GM23338 (cell line): Measurements from ENCODE around the gene NUP42. TPM values are rescaled to one million over a fixed set of nuclear protein-coding genes. Genes with fewer than 3 reads are reported as not detected.

Source experiments
- ATAC-seq: fragments of 200-7000 bp; cut with Tn5 transposase; 3 replicates; pipeline ENCODE4 v1.9.1; 2020
- DNase-seq: peaks from one replicate; pipeline ENCODE4 v3.0.0-alpha.2; 2015; ENCODE audit warnings: low spot score
- H2AFZ ChIP-seq: fragments of 200-600 bp; sonication (generic); 2 replicates; pipeline ENCODE4 v1.8.0; 2016; ENCODE audit warnings: antibody characterized with exemption, mild to moderate bottlenecking, moderate library complexity
- H3F3A ChIP-seq: fragments of 200-600 bp; sonication (generic); replicated peaks from 2 replicates; pipeline ENCODE4 v1.8.0; 2017; ENCODE audit warnings: antibody characterized with exemption, mixed run types, low read depth
- H3K27ac ChIP-seq: fragments of 200-600 bp; sonication (generic); 2 replicates; pipeline ENCODE4 v1.6.1; 2016; ENCODE audit warnings: low read depth
- H3K27me3 ChIP-seq: fragments of 200-600 bp; sonication (generic); 2 replicates; pipeline ENCODE4 v1.8.0; 2016; ENCODE audit warnings: mild to moderate bottlenecking, mixed run types, moderate library complexity; ENCODE audit not compliant: insufficient read depth
- H3K36me3 ChIP-seq: fragments of 200-600 bp; sonication (generic); 2 replicates; pipeline ENCODE4 v1.8.0; 2016; ENCODE audit warnings: mild to moderate bottlenecking; ENCODE audit not compliant: insufficient read depth
- H3K4me1 ChIP-seq: fragments of 200-600 bp; sonication (generic); 2 replicates; pipeline ENCODE4 v1.8.0; 2016; ENCODE audit warnings: mild to moderate bottlenecking, moderate library complexity; ENCODE audit not compliant: insufficient read depth
- H3K4me2 ChIP-seq: fragments of 200-600 bp; sonication (generic); 2 replicates; pipeline ENCODE4 v1.7.1; 2017; ENCODE audit warnings: mixed run types
- H3K4me3 ChIP-seq: fragments of 200-600 bp; sonication (generic); 2 replicates; pipeline ENCODE4 v1.6.1; 2016; ENCODE audit warnings: mixed run types
- H3K79me2 ChIP-seq: fragments of 200-600 bp; sonication (generic); replicated peaks from 2 replicates; pipeline ENCODE4 v1.8.0; 2017; ENCODE audit warnings: mild to moderate bottlenecking; ENCODE audit not compliant: insufficient read depth
- H3K9me2 ChIP-seq: fragments of 200-600 bp; sonication (generic); 2 replicates; pipeline ENCODE4 v1.8.0; 2017; ENCODE audit not compliant: insufficient read depth
- H4K20me1 ChIP-seq: fragments of 200-600 bp; sonication (generic); replicated peaks from 2 replicates; pipeline ENCODE4 v1.8.0; 2017; ENCODE audit warnings: mild to moderate bottlenecking; ENCODE audit not compliant: insufficient read depth
- H3K27ac Mint-ChIP-seq: 2 replicates; pipeline ENCODE4 v1.8.0; 2020; ENCODE audit warnings: inconsistent platforms, mild to moderate bottlenecking, moderate library complexity, mixed read lengths
- H3K27me3 Mint-ChIP-seq: 3 replicates; pipeline ENCODE4 v1.8.0; 2022; ENCODE audit warnings: low read depth, mild to moderate bottlenecking, moderate library complexity, mixed read lengths, inconsistent platforms; ENCODE audit not compliant: insufficient read depth, poor library complexity
- H3K36me3 Mint-ChIP-seq: 3 replicates; pipeline ENCODE4 v1.8.0; 2021; ENCODE audit warnings: low read depth, mild to moderate bottlenecking, inconsistent platforms, moderate library complexity, mixed read lengths
- H3K4me1 Mint-ChIP-seq: 3 replicates; pipeline ENCODE4 v1.8.0; 2020; ENCODE audit warnings: mild to moderate bottlenecking, inconsistent platforms, mixed read lengths
- H3K4me3 Mint-ChIP-seq: 3 replicates; pipeline ENCODE4 v1.8.0; 2021; ENCODE audit warnings: moderate library complexity, mild to moderate bottlenecking, inconsistent platforms, mixed read lengths
- H3K9me3 Mint-ChIP-seq: 3 replicates; pipeline ENCODE4 v1.8.0; 2020; ENCODE audit warnings: moderate library complexity, mild to moderate bottlenecking, inconsistent platforms, mixed read lengths
- CREB1 ChIP-seq: fragments of 250-450 bp; sonication (Bioruptor Pico); IDR thresholded peaks from 2 replicates; pipeline ENCODE4 v1.5.0; 2020; ENCODE audit warnings: low read depth, mild to moderate bottlenecking, moderate library complexity
- CTCF ChIP-seq, 2 experiments: fragments of 200-600 bp in 1 of 2; sonication (generic) in 1 of 2; conservative IDR thresholded peaks; 2 replicates each; pipeline versions ENCODE4 v1.5.1 to v1.6.1; 2016 to 2017; ENCODE audit warnings: antibody characterized with exemption in 2 of 2, low read depth in 2 of 2, mild to moderate bottlenecking in 2 of 2, moderate library complexity in 1 of 2
- ETS1 ChIP-seq: IDR thresholded peaks from 2 replicates; pipeline ENCODE4 v1.6.1; 2016; ENCODE audit warnings: antibody characterized with exemption
- EZH2 ChIP-seq: fragments of 200-600 bp; sonication (generic); IDR thresholded peaks from one replicate; pipeline ENCODE4 v1.8.0; 2017; ENCODE audit warnings: antibody characterized with exemption, mild to moderate bottlenecking, low read depth; ENCODE audit not compliant: unreplicated experiment
- EZH2phosphoT487 ChIP-seq: fragments of 200-600 bp; sonication (generic); IDR thresholded peaks from one replicate; pipeline ENCODE4 v1.8.1; 2018; ENCODE audit warnings: antibody characterized with exemption; ENCODE audit not compliant: unreplicated experiment
- JUNB ChIP-seq: IDR thresholded peaks from one replicate; pipeline ENCODE4 v1.6.1; 2016; ENCODE audit warnings: antibody characterized with exemption; ENCODE audit not compliant: unreplicated experiment
- NANOG ChIP-seq: IDR thresholded peaks from 2 replicates; pipeline ENCODE4 v1.6.1; 2016; ENCODE audit warnings: antibody characterized with exemption, borderline replicate concordance
- STAT1 ChIP-seq: IDR thresholded peaks from one replicate; pipeline ENCODE4 v1.6.1; 2016; ENCODE audit warnings: antibody characterized with exemption; ENCODE audit not compliant: unreplicated experiment
- ZNF114 ChIP-seq: fragments of 250-450 bp; sonication (Bioruptor Pico); IDR thresholded peaks from 2 replicates; pipeline ENCODE4 v1.5.0; 2020; ENCODE audit warnings: mild to moderate bottlenecking, moderate library complexity
- ZNF331 ChIP-seq: fragments of 250-450 bp; sonication (Bioruptor Pico); IDR thresholded peaks from 2 replicates; pipeline ENCODE4 v1.5.0; 2020; ENCODE audit warnings: low read depth, mild to moderate bottlenecking, moderate library complexity
- ZNF462 ChIP-seq: fragments of 250-450 bp; sonication (Bioruptor Pico); IDR thresholded peaks from 2 replicates; pipeline ENCODE4 v1.5.0; 2020; ENCODE audit warnings: mild to moderate bottlenecking, moderate library complexity
- polyA plus RNA-seq: library from polyadenylated mRNA; unstranded; fragments of >200 nt; fragmentation: Nextera tagmentation; extraction: Ambion mirVana; gene quantifications from 2 replicates; pipeline ENCODE4 v1.2.1, GENCODE V29; 2016
- total RNA-seq: library from RNA; depleted of rRNA; stranded (reverse); fragments of >200 nt; shearing (Covaris generic); gene quantifications from 2 replicates; pipeline ENCODE4 v1.2.3, GENCODE V29; 2014

Gene NUP42
- total and polyA plus RNA-seq, 2 experiments from 2014 or later: 39.1 to 42.7 TPM

GRCh38 chr7:23230641-23231101, 48.8 kb downstream of the NUP42 start:
- TF ChIP-seq STAT1 (no peak), CTCF (conservative IDR thresholded peaks at IDR 0.05; ENCODE audit: low read depth in 2 of 2) (no peak), ZNF462 (CRISPR knock-in tag) (no peak), ZNF114 (CRISPR knock-in tag) (no peak), EZH2phosphoT487 (no peak), JUNB (no peak), ZNF331 (CRISPR knock-in tag) (no peak), ETS1 (no peak), EZH2 (no peak), CREB1 (CRISPR knock-in tag) (no peak), NANOG (no peak)
- Histone ChIP-seq H3K4me3 (no peak overlapping the region), H3K9me2 (no peaks in the 10 kb centered on the region), H3K36me3 (no peaks in the 10 kb centered on the region), H3K4me1 (no peaks in the 10 kb centered on the region), H3K27ac (no peak overlapping the region), H3K27me3 (no peaks in the 10 kb centered on the region), H3F3A (no peaks in the 10 kb centered on the region), H4K20me1 (no peaks in the 10 kb centered on the region), H2AFZ (peak overlapping the region; percentile 63; the same call in 1 of the 2 replicates), H3K4me2 (no peak overlapping the region), H3K79me2 (no peaks in the 10 kb centered on the region)
- Mint-ChIP-seq H3K36me3 (no peaks in the 10 kb centered on the region), H3K27me3 (peaks cover 7% of the 10 kb centered on the region), H3K4me3 (no peak overlapping the region), H3K27ac (no peak overlapping the region), H3K4me1 (peaks cover 4% of the 10 kb centered on the region), H3K9me3 (no peaks in the 10 kb centered on the region)
- DNase-seq (no peak), ATAC-seq (no peak)
